GM19239 (cell line): ENCODE measurements around the gene GYPE.
"Not testable (repeated sequence)": the region's sequence is repeated elsewhere in the genome, so short reads cannot be mapped to it uniquely, and the experiment has no call there.

ENCODE experiments used
- DNase-seq: peaks from one replicate; pipeline ENCODE4 v3.0.0; 2011; ENCODE audit warnings: low spot score; ENCODE audit not compliant: insufficient read length
- FAIRE-seq: peaks from 2 replicates; lab custom pipeline; 2011; peaks lifted over from hg19 to GRCh38; lab: Jason Lieb, UNC

Gene GYPE

GRCh38 chr4:143875357-143875756, 30.0 kb downstream of the GYPE start:
- not testable (repeated sequence) for DNase-seq, FAIRE-seq

GRCh38 chr4:143870523-143871268, 34.7 kb downstream of the GYPE start:
- DNase-seq, FAIRE-seq: not testable (repeated sequence)

GRCh38 chr4:143869925-143870324, 35.4 kb downstream of the GYPE start:
- DNase-seq, FAIRE-seq: not testable (repeated sequence)

- not testable (repeated sequence) for FAIRE-seq, DNase-seq
Observed at GRCh38 chr4:143862716-143863115, 42.6 kb downstream of the GYPE start.

GRCh38 chr4:143858456-143858855, 46.9 kb downstream of the GYPE start:
- DNase-seq (no peak), FAIRE-seq (no peak)

- FAIRE-seq, DNase-seq: not testable (repeated sequence)
Observed at GRCh38 chr4:143857391-143858336, 47.7 kb downstream of the GYPE start.

DNA sequence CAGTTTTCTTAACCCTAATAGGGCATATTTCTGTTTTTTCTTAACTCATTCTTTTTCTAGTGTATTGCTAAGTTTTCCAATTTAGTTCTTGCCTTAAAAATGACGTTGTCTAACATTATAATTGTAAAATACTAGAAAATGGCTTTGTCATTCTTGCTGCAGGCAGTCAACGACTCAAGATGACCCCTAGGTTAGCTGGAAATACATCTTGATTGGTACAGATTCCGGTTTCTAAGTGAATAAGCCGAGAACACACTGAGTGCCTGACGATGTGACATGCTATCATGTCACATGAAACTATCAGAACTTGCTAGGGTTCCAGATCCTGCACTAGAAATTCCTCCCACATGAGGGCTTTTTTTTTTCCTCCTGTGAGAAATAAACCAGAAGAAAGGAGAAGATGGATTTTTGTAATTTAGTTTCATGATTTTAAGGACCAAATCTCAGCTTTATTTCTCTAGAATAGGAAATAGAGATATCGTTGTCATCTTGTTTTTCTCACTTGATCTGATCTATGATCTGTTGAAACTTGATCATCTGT, 49.3 kb downstream of the GYPE start:
- not testable (repeated sequence) for FAIRE-seq, DNase-seq

DNA sequence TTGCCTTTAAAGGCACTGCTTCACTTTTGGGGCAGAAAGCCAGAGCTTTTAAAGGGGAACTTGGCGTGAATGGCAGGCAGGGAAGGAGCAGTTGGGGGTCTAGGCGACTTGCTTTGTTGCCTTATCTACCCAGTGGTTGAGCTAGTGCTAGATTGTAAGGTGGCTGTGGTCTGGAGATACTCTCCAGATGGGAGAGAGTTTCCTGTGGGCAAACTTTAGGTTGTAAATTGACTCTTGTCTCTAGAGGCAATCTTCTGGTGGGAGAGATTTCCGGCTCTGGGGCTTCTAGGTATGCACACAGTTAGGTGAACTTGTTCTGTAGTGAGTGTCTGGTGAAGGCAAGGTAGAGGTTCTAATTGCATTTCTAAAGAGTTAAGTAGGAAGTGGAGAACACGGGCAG, 50.7 kb downstream of the GYPE start:
- not testable (repeated sequence) for FAIRE-seq, DNase-seq

- FAIRE-seq, DNase-seq: not testable (repeated sequence)
Observed at GRCh38 chr4:143849296-143849695, 56.1 kb downstream of the GYPE start.

DNA sequence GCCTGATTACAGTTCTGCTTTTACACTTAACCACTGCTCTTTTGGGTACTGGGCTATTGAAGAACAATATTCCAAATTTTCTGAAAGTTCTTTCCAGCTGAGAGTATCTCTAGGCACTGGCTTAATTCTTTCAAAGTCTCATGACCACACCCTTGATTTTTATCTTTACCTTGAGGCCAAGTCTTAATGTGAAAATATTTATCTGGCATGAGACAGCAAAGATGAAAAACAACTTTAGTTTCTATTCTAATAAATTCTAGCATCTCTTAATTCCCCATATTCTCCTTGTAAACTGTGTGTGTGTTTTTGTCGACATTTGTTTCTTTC, 61.9 kb downstream of the GYPE start:
- FAIRE-seq, DNase-seq: not testable (repeated sequence)

DNA sequence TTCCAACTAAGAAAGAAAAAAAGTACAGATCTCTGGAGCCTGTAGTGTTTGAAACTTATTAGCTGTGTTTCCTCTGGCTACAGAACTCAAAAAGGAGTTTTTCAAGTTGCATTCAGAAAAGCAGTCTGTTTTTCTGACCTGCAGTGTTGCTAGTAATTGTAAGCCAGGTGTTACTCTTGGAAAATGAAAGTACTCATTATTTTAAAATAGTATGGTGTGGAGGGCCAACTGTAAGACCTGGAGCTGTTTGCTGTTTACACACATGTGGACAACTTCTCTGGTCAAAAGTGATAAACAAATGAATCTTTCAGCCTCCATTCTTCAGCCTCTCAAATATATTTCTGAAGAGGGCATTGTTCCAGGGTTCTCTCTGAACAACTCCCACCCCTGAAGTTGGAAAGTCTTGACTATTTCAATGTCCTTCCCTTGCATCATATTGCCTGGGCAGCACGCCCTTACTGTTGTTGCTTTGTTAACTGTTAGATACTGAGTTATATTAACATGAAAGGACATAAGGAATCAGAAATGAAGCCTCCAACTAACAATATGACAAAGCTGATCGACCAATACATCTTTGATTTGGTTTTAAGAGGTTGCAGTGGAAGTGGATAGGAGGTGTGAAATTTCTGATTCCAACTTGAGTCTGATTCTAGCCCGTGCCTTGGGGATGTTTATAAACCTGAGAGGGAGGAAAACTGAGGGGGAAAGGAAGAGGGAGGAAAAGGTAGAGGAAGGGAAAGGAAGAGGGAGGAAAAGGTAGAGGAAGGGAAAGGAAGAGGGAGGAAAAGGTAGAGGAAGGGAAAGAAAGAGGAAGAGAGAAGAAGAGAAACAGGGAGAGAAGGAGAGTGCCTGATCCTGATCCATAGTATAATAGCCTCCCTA, 62.5 kb downstream of the GYPE start:
- DNase-seq = not testable (repeated sequence)

DNA sequence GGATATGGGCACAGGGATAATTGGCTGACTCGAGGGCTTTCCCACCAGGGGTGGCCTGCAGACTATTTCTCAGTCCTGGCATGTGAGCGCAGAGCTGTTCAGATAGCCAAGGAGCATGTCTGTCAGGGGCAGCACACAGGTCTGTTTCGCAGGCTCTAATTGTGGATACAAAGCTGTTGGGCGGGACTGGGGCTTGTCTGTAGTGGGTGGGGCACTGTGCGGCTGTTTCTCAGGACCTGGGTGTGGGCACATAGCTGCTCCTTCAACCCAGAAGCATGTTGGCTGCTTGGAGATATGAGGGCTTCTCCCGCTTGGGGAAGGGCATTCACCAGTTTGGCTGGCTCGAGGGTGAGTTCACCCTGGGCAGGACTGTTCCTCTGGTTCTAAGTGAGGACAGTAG, 65.9 kb downstream of the GYPE start:
- FAIRE-seq = not testable (repeated sequence)

More for the DNA sequence above, 62.5 kb downstream of the GYPE start:
- not testable (repeated sequence) for FAIRE-seq

GRCh38 chr4:143834196-143834595, 71.2 kb downstream of the GYPE start:
- not testable (repeated sequence) for DNase-seq, FAIRE-seq

More for the DNA sequence above, 65.9 kb downstream of the GYPE start:
- DNase-seq = not testable (repeated sequence)

DNA sequence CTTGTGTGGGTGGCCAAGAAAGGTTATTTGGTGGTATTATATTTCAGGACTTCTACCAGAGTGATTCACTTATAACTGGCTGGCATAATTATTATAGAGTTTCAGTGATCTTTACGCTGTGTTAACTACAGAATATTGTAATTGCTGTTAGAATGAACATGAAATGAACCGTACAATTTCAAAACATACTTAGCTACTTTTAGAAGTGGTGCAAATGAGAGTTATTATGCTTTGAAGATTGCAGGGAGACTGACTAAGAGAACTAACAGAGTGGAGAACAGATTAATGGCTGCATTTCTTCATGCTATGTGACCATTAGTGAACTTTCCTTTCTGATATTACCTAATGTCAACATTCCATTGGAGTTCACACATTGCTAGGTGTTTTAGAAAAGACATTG, 71.7 kb downstream of the GYPE start:
- not testable (repeated sequence) for FAIRE-seq, DNase-seq

GRCh38 chr4:143830576-143830975, 74.8 kb downstream of the GYPE start:
- FAIRE-seq, DNase-seq: not testable (repeated sequence)

GRCh38 chr4:143829239-143829620, 76.1 kb downstream of the GYPE start:
- FAIRE-seq, DNase-seq: not testable (repeated sequence)
